Dermis blood vessel endothelial cell (primary cell): Measurements from ENCODE around the gene NCDN. TPM values are rescaled to one million over a fixed set of nuclear protein-coding genes. Genes with fewer than 3 reads are reported as not detected.

Source experiments
- DNase-seq: peaks from one replicate; pipeline ENCODE4 v3.0.0; 2010
- total RNA-seq: library from RNA; depleted of rRNA; stranded (reverse); fragments of >200 nt; gene quantifications from 2 replicates; pipeline ENCODE4 v1.2.3, GENCODE V29; 2014

Gene NCDN
- 11.9 and 23.1 TPM in 2 replicates for total RNA-seq

DNA sequence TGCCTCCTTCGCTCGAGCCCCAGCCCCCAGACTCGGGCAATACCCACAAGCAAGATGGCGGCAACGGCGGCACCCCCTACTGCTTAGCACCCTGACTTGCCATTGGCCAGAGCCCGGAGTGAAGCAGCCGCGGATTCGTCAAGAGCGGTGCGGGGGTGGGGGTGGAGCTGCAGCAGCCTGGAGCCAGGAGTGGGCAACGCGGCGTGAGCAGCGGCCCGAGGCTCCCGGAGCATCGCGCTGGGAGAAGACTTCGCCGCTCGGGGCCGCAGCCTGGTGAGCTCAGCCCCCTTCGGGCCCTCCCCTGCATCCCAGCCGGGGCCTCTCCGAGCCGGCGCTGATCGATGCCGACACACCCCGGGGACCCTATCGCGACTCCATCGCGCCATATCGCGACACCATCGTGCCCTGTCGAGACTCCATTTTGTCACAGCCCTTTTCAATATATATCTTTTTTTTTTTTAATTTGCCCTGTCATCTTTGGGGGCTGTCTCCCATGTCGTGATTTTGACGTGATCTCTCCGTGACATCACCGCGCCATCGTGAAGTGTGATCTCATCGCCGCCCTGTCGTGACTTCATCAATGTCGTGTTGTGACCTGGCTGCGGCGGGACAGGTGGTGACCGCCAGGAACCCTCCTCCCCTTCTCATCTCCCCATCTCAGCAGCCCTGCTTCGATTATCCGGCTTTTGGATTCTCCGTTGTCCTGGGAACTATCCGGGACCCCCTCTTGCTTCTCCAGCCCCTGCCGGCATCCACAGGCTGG, at the start of gene NCDN:
NCDN (plus strand) TSS at position 189 of the 763 bp plus-strand sequence; CDS start at position 581, 392 bp downstream.
- DNase-seq: peak; percentile 99

DNA sequence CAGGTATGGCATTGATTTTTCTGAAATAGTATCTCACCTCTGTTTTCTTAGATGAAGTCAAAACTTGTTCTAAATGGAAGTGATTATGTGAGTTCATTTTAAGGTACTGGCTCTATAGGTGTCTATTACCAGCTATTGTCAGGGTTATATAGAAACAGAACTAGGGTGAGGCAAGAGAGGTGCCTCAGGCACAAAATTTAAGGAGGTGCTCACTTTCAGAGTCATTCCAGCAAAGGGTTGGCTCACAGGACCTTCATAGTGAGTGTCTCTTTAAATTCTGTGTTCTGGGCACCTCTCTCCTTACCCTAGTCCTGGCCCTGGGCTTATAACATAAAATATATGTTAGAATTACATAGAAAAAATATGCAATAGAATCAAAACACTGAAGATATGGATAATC, 49.7 kb upstream of the NCDN start:
- no peak for DNase-seq

- DNase-seq: no peak
These were observed 48.0 kb upstream of the NCDN start for GRCh38 chr1:35509558-35509957.

GRCh38 chr1:35511305-35511704, 46.3 kb upstream of the NCDN start:
- no peak for DNase-seq

DNA sequence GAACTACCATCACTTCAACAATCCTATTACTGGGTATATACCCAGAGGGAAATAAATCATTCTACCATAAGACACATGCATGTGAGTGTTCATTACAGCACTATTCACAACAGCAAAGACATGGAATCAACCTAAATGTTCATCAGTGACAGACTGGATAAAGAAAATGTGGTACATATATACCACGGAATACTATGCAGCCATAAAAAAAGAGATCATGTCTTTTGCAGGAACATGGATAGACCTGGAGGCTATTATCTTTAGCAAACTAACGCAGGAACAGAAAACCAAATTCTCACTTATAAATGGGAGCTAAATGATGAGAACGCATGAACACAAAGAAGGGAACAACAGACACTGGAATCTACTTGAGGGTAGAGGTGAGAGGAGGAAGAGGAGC, 39.4 kb upstream of the NCDN start:
- no peak for DNase-seq

DNA sequence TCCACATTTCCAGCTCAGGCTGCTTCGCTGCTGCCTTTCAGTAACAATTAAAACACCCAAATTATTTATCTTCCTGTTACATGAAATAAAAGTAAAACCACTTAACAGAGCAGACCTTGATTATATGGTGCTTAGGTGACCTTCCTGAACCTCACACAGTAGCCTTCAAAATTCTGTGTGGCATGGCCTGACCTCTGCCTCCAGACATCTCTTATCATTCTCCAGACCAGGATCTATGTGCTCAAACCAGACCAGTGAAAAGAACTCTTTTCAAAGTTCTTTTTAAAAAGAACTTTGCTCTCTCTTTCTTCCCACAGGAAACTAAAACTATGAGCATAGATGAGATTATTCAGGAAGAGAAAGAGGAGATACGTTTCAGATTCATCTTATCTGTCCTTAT, 38.2 kb upstream of the NCDN start:
- DNase-seq: no peak

GRCh38 chr1:35524106-35524505, 33.5 kb upstream of the NCDN start:
- no peak for DNase-seq

DNA sequence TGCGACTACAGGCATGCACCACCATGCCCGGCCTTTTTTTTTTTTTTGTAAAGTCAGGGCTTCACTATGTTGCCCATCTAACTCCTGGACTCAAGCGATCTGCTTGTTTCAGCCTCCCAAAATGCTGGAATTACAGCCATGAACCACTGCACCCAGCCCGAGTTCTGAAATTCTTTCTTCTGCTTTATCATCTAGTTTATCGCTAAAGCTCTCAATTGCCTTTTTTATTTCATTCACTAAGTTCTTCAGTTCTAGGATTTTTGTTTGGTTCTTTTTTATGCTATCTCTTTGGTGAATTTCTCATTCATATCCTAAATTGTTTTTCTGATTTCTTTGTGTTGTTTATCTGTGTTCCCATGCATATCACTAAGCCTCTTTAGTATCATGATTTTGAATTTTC, 27.4 kb upstream of the NCDN start:
- DNase-seq: no peak

DNA sequence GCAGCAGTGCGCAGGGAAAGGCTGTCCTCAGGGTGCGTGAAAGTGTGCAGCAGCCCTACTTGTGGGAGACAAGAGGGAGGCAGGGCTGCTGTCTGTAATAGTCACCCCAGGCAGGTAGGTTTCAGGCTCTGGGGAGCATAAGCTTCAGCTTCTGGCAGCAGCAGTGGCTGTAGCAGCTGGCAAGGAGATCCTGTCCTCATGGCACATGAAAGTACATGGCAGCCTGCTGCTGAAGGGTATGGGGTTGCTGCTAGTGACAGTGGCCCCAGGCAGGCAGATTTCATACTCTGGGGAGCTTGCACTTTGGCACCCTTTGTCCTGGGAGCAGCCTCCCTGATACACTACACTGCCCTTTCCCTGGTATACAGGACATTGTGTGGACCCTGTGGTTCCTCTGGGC, 26.7 kb upstream of the NCDN start:
- no peak for DNase-seq

GRCh38 chr1:35531368-35531767, 26.2 kb upstream of the NCDN start:
- DNase-seq: no peak

GRCh38 chr1:35532497-35533223, 24.9 kb upstream of the NCDN start:
- DNase-seq: no peak

DNA sequence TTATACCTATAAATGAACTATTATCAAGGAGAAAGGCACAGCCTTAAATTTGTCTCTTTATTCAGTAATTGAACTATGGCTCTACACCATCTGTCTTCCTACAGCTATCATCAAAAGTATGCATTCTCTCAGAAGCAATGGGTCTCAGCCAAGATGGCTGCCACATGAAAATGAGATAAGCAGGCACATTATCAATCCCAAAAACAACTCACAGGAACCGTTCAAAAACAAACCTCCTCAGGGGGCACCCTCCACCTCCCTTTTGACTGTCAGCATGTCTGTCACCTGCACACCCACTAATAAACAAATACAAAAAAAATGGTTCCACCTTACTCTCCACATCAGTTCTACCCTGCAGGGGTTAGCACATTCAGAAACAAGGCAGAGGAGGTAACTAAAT, 24.0 kb upstream of the NCDN start:
- DNase-seq: no peak

DNA sequence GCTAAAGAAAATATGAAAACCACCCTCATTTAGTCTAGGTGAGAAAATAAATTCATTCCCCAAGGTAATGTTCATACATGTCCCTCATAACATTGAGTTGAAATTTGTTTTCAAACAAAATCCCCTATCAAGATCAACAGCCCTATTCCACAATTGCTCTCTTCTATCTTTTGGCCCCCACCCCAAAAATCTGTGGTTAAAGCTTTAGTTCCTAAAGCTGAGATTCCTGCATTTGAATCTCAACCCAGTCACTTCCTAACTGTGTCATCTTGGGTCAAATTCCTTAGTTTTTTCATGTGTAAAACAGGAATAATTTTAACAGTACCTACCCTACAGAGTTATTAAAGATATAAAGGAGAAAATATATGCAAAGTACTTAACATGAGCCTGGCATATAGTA, 22.4 kb upstream of the NCDN start:
- DNase-seq: no peak

DNA sequence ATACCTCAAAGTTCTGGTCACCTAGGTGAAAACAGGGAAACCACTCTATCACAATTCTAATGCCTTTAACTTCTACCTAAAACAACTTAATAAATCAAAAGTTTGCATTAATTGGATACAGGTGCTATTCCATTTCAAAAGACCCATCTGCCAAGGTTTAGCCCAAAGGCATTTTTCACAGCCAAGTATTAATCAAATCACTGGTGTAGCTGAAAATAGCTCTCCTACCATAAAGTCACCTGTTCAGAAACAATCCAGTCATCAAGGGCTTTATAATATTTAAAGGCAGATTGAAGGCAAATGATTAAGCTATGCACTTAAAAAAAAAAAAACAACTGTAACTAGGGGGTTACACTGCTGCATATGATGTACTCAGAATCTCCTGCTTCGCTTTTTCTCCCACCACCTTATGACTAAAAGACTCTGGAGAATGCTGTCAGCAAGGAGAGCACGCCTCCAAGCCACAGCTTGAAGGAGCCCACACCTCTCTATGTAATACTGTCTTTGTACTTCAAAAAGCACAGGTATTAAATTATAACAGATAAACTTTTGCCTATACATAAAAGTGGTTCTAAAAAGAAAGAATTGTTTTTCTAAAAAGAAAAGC, 20.9 kb upstream of the NCDN start:
- no peak for DNase-seq

GRCh38 chr1:35537806-35538205, 19.8 kb upstream of the NCDN start:
- DNase-seq: no peak

GRCh38 chr1:35539073-35539823, 18.4 kb upstream of the NCDN start:
- peak; percentile 48 for DNase-seq

DNA sequence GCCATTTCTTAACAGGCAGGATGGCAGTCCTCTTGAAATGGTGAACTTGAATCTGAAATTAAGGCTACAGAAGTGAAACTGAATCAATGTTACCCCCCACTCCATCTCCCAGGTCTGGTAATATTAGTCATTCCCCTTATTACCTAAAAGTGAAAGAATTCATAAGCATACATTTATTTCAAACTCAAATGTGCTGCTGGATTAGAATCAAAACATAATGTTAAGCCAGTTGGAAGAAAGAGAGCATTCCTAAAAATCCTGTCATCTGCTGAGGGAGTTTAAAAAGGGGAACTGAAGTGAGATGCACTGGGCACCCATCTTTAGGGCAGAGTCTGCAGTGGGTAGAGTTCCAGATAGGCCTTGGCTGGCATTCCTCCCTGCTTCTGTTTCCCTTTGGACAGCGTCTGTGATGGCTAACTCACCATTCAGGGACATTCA, 17.8 kb upstream of the NCDN start:
- DNase-seq: no peak

GRCh38 chr1:35544976-35545375, 12.6 kb upstream of the NCDN start:
- peak; percentile 66 for DNase-seq

- no peak for DNase-seq
These were observed 11.0 kb upstream of the NCDN start for GRCh38 chr1:35546614-35547013.

GRCh38 chr1:35553851-35554250, 3.7 kb upstream of the NCDN start:
- no peak for DNase-seq

- peak; percentile 65 for DNase-seq
These were observed 3.1 kb upstream of the NCDN start for GRCh38 chr1:35554266-35555211.

GRCh38 chr1:35555212-35555584, 2.4 kb upstream of the NCDN start:
- DNase-seq: no peak
